Measurements from ENCODE around the gene FOXO1. TPM values are rescaled to one million over a fixed set of nuclear protein-coding genes. Genes with fewer than 3 reads are reported as not detected.

The FOXO1 gene
- total RNA-seq, 1 donor from 2014 or later, result 13.2 TPM

GRCh38 chr13:40677064-40677463 is 10.6 kb upstream of the FOXO1 start:
- H3K4me3 ChIP-seq, result no peak overlapping the region
- TF ChIP-seq, protein P1, sequence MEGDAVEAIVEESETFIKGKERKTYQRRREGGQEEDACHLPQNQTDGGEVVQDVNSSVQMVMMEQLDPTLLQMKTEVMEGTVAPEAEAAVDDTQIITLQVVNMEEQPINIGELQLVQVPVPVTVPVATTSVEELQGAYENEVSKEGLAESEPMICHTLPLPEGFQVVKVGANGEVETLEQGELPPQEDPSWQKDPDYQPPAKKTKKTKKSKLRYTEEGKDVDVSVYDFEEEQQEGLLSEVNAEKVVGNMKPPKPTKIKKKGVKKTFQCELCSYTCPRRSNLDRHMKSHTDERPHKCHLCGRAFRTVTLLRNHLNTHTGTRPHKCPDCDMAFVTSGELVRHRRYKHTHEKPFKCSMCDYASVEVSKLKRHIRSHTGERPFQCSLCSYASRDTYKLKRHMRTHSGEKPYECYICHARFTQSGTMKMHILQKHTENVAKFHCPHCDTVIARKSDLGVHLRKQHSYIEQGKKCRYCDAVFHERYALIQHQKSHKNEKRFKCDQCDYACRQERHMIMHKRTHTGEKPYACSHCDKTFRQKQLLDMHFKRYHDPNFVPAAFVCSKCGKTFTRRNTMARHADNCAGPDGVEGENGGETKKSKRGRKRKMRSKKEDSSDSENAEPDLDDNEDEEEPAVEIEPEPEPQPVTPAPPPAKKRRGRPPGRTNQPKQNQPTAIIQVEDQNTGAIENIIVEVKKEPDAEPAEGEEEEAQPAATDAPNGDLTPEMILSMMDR (IDR thresholded peaks at IDR 0.05; ENCODE audit: borderline replicate concordance), result no peak
- no peak for DNase-seq
- intact Hi-C loops (cut with micrococcal nuclease), result no loop called here
- no peaks in the 10 kb centered on the region for H3K36me3 ChIP-seq
- no peaks in the 10 kb centered on the region for H3K9me3 ChIP-seq (replicated peaks)
- no peak overlapping the region for H3K27ac ChIP-seq (replicated peaks)
- H3K27me3 ChIP-seq (ENCODE audit: low read depth), result no peaks in the 10 kb centered on the region
- H3K4me1 ChIP-seq, result peaks cover 21% of the 10 kb centered on the region

DNA sequence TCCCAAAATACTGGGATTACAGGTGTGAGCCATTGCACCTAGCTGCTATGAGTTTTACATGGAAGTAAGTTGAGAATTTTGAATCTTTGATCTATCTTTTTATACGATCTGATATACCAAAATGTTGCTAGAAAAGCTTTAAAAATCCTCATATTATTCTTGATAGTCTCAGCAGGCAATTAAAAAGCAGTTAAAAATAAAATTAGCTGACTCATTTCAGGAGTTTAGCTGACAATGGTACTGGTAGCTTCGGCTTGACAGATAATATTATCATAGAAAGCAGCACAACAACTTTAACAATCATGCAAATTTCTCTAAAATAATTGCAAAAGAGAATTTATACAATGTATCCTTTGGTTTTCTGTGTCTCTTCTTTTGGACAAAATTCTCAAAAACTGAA is 9.6 kb upstream of the FOXO1 start:
- Histone ChIP-seq H3K9me3 (replicated peaks) (no peaks in the 10 kb centered on the region), H3K4me1 (peaks cover 13% of the 10 kb centered on the region), H3K4me3 (no peak overlapping the region), H3K27me3 (ENCODE audit: low read depth) (no peaks in the 10 kb centered on the region), H3K27ac (replicated peaks) (no peak overlapping the region), H3K36me3 (no peaks in the 10 kb centered on the region)
- intact Hi-C loops (cut with micrococcal nuclease), result no loop called here
- DNase-seq, result no peak
- TF ChIP-seq, protein P1 (IDR thresholded peaks at IDR 0.05; ENCODE audit: borderline replicate concordance), result no peak

- TF ChIP-seq, protein P1 (IDR thresholded peaks at IDR 0.05; ENCODE audit: borderline replicate concordance), result no peak
- H3K4me1 ChIP-seq, result peaks cover 12% of the 10 kb centered on the region
- H3K4me3 ChIP-seq, result no peak overlapping the region
- no peak for DNase-seq
- H3K27me3 ChIP-seq (ENCODE audit: low read depth), result no peaks in the 10 kb centered on the region
- no peaks in the 10 kb centered on the region for H3K9me3 ChIP-seq (replicated peaks)
- no peak overlapping the region for H3K27ac ChIP-seq (replicated peaks)
- H3K36me3 ChIP-seq, result no peaks in the 10 kb centered on the region
- intact Hi-C loops (cut with micrococcal nuclease), result no loop called here
Observed at GRCh38 chr13:40673414-40673813, 7.0 kb upstream of the FOXO1 start.

GRCh38 chr13:40672765-40673397 is 6.4 kb upstream of the FOXO1 start:
- Histone ChIP-seq H3K9me3 (replicated peaks) (no peaks in the 10 kb centered on the region), H3K4me3 (no peak overlapping the region), H3K4me1 (peaks cover 17% of the 10 kb centered on the region), H3K36me3 (no peaks in the 10 kb centered on the region), H3K27me3 (ENCODE audit: low read depth) (no peaks in the 10 kb centered on the region), H3K27ac (replicated peaks) (no peak overlapping the region)
- TF ChIP-seq, protein P1 (IDR thresholded peaks at IDR 0.05; ENCODE audit: borderline replicate concordance), result no peak
- no peak for DNase-seq
- intact Hi-C loops (cut with micrococcal nuclease), result no loop called here

DNA sequence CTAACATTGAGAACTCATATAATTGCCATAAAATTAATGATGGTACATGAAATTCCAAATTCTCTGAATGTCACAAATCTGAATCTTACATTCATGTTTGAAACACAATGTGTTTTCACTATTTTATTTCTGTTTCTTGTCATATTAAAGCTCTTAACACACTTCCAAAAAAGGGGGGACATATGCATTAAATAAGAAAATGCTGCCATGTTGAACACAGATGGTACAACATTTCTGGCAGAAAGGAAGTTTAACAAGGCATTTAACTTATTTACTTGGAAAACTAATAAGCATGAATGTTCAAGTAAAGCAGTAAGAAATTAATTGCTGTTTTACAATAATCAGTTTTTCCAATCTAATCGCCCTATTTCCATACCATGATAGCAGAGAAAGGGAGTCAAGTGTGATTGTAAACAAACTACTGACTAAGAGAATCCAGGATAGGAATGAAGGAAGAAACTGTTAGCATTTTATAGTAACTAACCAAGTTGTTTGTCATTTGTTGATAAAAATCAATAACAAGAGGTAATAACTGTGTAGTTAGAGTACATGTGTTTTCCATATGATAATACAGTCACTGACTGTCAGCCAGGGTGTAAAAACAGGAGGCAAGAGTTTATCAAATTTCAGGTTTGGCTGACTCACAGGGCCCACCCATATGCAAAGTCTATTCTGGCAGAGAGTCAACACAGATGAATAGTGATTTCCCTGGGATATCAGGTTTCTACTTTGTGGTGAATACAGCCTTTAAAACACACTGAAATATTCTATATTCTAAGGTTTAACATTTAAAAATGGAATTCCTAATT is 5.7 kb upstream of the FOXO1 start:
- Histone ChIP-seq H3K4me3 (no peak overlapping the region), H3K4me1 (peaks cover 24% of the 10 kb centered on the region), H3K27ac (replicated peaks) (no peak overlapping the region), H3K9me3 (replicated peaks) (no peaks in the 10 kb centered on the region), H3K36me3 (no peaks in the 10 kb centered on the region), H3K27me3 (ENCODE audit: low read depth) (no peaks in the 10 kb centered on the region)
- intact Hi-C loops (cut with micrococcal nuclease), result no loop called here
- TF ChIP-seq, protein P1 (IDR thresholded peaks at IDR 0.05; ENCODE audit: borderline replicate concordance), result no peak
- DNase-seq, result no peak
